C4-2B (cell line): ENCODE results near the gene POLE3.
"Not testable (repeated sequence)": the region's sequence is repeated elsewhere in the genome, so short reads cannot be mapped to it uniquely, and the experiment has no call there.

Source experiments
- ZFX ChIP-seq: fragments of 450-650 bp; IDR thresholded peaks from 2 replicates; pipeline ENCODE4 v1.6.1; 2017
- TF ChIP-seq, protein P1 (sequence below): fragments of 450-650 bp; conservative IDR thresholded peaks from 2 replicates; pipeline ENCODE4 v1.5.1; 2017; ENCODE audit warnings: mild to moderate bottlenecking

DNA sequence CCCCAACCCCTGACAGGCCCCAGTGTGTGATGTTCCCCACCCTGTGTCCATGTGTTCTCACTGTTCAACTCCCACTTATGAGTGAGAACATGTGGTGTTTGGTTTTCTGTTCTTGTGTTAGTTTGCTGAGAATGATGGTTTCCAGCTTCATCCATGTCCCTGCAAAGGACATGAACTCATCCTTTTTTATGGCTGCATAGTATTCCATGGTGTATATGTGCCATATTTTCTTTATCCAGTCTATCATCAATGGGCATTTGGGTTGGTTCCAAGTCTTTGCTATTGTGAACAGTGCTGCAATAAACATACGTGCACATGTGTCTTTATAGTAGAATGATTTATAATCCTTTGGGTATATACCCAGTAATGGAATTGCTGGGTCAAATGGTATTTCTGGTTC, 27.2 kb upstream of the POLE3 start:
- TF ChIP-seq, protein P1, sequence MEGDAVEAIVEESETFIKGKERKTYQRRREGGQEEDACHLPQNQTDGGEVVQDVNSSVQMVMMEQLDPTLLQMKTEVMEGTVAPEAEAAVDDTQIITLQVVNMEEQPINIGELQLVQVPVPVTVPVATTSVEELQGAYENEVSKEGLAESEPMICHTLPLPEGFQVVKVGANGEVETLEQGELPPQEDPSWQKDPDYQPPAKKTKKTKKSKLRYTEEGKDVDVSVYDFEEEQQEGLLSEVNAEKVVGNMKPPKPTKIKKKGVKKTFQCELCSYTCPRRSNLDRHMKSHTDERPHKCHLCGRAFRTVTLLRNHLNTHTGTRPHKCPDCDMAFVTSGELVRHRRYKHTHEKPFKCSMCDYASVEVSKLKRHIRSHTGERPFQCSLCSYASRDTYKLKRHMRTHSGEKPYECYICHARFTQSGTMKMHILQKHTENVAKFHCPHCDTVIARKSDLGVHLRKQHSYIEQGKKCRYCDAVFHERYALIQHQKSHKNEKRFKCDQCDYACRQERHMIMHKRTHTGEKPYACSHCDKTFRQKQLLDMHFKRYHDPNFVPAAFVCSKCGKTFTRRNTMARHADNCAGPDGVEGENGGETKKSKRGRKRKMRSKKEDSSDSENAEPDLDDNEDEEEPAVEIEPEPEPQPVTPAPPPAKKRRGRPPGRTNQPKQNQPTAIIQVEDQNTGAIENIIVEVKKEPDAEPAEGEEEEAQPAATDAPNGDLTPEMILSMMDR = not testable (repeated sequence)
- not testable (repeated sequence) for TF ChIP-seq ZFX
